C4-2B (cell line): ENCODE measurements around the gene CHAC1.

ENCODE experiments used
- H3K27ac ChIP-seq: fragments of 450-650 bp; 2 replicates; pipeline ENCODE4 v1.5.1; 2017
- ZFX ChIP-seq: fragments of 450-650 bp; IDR thresholded peaks from 2 replicates; pipeline ENCODE4 v1.6.1; 2017
- TF ChIP-seq, protein P1 (sequence below): fragments of 450-650 bp; conservative IDR thresholded peaks from 2 replicates; pipeline ENCODE4 v1.5.1; 2017; ENCODE audit warnings: mild to moderate bottlenecking

The CHAC1 gene

GRCh38 chr15:40917585-40917984, 35.7 kb upstream of the CHAC1 start:
- H3K27ac ChIP-seq, result no peak overlapping the region
- no peak for TF ChIP-seq ZFX
- TF ChIP-seq, protein P1, sequence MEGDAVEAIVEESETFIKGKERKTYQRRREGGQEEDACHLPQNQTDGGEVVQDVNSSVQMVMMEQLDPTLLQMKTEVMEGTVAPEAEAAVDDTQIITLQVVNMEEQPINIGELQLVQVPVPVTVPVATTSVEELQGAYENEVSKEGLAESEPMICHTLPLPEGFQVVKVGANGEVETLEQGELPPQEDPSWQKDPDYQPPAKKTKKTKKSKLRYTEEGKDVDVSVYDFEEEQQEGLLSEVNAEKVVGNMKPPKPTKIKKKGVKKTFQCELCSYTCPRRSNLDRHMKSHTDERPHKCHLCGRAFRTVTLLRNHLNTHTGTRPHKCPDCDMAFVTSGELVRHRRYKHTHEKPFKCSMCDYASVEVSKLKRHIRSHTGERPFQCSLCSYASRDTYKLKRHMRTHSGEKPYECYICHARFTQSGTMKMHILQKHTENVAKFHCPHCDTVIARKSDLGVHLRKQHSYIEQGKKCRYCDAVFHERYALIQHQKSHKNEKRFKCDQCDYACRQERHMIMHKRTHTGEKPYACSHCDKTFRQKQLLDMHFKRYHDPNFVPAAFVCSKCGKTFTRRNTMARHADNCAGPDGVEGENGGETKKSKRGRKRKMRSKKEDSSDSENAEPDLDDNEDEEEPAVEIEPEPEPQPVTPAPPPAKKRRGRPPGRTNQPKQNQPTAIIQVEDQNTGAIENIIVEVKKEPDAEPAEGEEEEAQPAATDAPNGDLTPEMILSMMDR, result no peak

GRCh38 chr15:40918146-40918798, 35.0 kb upstream of the CHAC1 start:
- TF ChIP-seq, protein P1, result no peak
- no peak for TF ChIP-seq ZFX
- no peak overlapping the region for H3K27ac ChIP-seq

DNA sequence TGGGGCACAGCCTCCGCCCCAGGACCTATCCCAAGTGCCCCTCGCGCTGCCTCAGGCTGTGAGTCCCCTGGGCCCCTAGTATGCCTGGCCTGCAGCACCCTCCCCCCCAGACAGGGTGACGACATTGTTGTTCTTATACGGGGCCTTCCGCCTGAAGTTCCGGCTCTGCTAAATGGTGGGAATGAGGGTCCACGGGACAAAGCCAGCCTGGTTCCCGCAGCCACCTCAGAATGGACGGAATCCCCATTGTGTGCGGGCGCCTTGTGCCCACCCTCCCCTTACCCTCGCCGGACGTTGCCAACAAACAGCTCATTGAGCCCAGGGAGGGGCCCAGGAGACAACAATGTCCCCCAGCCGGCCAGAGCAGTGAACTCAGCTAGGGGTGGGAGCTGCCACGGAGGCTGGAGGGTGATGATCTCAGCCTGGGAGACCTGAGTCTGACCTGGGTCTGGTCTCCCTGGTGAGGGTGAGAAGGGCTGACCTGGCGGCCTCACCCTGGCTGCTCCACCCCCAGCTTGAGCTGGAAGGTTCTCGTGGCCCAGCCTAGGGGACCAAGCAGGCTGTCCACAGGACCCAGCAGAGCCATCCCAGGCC, 34.4 kb upstream of the CHAC1 start:
- no peak for TF ChIP-seq ZFX
- TF ChIP-seq, protein P1, result no peak
- H3K27ac ChIP-seq, result no peak overlapping the region

GRCh38 chr15:40921949-40922607, 31.2 kb upstream of the CHAC1 start:
- no peak overlapping the region for H3K27ac ChIP-seq
- no peak for TF ChIP-seq ZFX
- TF ChIP-seq, protein P1, result no peak

DNA sequence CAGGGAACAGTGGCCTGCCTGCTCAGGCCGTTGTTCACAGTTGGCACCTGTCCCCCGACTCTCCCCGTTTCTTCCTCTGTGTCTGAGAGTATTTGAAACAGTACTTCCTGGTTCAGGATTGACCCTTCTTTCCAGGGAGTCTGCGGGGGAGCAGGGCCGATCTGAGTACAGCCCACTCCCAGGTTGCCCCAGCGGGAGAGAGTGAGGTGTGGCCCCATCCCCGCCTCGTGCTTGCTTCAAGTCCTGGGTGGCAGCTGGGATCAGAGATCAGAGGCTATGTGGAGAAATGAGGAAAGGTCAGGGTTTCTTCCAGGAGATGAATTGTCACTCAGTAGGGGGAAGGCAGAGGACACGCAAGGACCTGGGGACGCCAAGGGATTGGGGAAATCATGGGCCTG, 30.7 kb upstream of the CHAC1 start:
- TF ChIP-seq, protein P1, result no peak
- no peak for TF ChIP-seq ZFX
- no peak overlapping the region for H3K27ac ChIP-seq

DNA sequence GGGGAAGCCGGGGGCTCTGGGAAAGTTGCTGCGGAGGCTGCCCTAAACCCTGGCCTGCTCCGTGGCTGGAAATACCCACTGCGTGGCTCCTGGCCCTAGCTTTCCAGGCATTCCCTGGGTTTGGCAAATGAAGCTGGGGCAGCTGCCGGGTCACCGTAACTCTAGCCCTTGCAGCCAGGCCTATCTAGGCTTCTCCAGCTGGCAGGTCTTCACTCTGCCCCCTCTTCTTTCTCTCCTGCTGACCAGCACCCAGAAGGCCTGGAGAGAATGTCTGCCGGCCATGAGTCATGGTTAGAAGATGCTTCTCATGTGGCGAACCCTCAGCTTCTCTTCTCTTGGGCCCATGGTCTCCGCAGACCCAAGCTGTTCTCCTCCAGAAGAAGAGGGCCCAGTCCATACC, 29.7 kb upstream of the CHAC1 start:
- no peak overlapping the region for H3K27ac ChIP-seq
- TF ChIP-seq, protein P1, result no peak
- no peak for TF ChIP-seq ZFX

- no peak for TF ChIP-seq ZFX
- TF ChIP-seq, protein P1, result no peak
- no peak overlapping the region for H3K27ac ChIP-seq
Observed at GRCh38 chr15:40925495-40925862, 27.8 kb upstream of the CHAC1 start.
